Hepatocyte (in vitro differentiated cells): ENCODE results near the gene STX18. TPM values are rescaled to one million over a fixed set of nuclear protein-coding genes. Genes with fewer than 3 reads are reported as not detected.

Experiments used
- DNase-seq: peaks from one replicate; pipeline ENCODE4 v3.0.0-alpha.2; 2016; ENCODE audit warnings: low spot score
- H2AFZ ChIP-seq: fragments of 200-600 bp; sonication (generic); 2 replicates; pipeline ENCODE4 v1.6.0; 2016; ENCODE audit warnings: antibody characterized with exemption, mild to moderate bottlenecking
- H3K27ac ChIP-seq: fragments of 200-600 bp; sonication (generic); 2 replicates; pipeline ENCODE4 v1.5.1; 2016; ENCODE audit warnings: mild to moderate bottlenecking
- H3K27me3 ChIP-seq: fragments of 200-600 bp; sonication (generic); 2 replicates; pipeline ENCODE4 v1.6.1; 2016
- H3K36me3 ChIP-seq: fragments of 200-600 bp; sonication (generic); replicated peaks from 2 replicates; pipeline ENCODE4 v1.5.1; 2016; ENCODE audit warnings: low read depth; ENCODE audit not compliant: insufficient read depth
- H3K4me1 ChIP-seq: fragments of 200-600 bp; sonication (generic); 2 replicates; pipeline ENCODE4 v1.5.1; 2016; ENCODE audit warnings: mild to moderate bottlenecking, moderate library complexity; ENCODE audit not compliant: insufficient read depth
- H3K4me2 ChIP-seq: fragments of 200-600 bp; sonication (generic); 2 replicates; pipeline ENCODE4 v1.6.0; 2016
- H3K4me3 ChIP-seq: fragments of 200-600 bp; sonication (generic); 2 replicates; pipeline ENCODE4 v1.5.1; 2016; ENCODE audit warnings: mild to moderate bottlenecking
- H3K79me2 ChIP-seq: fragments of 200-600 bp; sonication (generic); 2 replicates; pipeline ENCODE4 v1.6.0; 2017; ENCODE audit warnings: mild to moderate bottlenecking
- H3K9me2 ChIP-seq: fragments of 200-600 bp; sonication (generic); replicated peaks from 2 replicates; pipeline ENCODE4 v1.6.0; 2017; ENCODE audit warnings: mild to moderate bottlenecking; ENCODE audit not compliant: insufficient read depth
- H3K9me3 ChIP-seq: fragments of 200-600 bp; sonication (generic); 2 replicates; pipeline ENCODE4 v1.5.1; 2016; ENCODE audit warnings: low read depth, mild to moderate bottlenecking
- H4K20me1 ChIP-seq: fragments of 200-600 bp; sonication (generic); 2 replicates; pipeline ENCODE4 v1.6.0; 2016; ENCODE audit warnings: mild to moderate bottlenecking; ENCODE audit not compliant: insufficient read depth, poor library complexity, severe bottlenecking
- CTCF ChIP-seq: fragments of 200-600 bp; sonication (generic); IDR thresholded peaks from 2 replicates; pipeline ENCODE4 v1.5.1; 2016; ENCODE audit warnings: antibody characterized with exemption, mild to moderate bottlenecking; ENCODE audit not compliant: poor library complexity
- EZH2 ChIP-seq: fragments of 200-600 bp; sonication (generic); IDR thresholded peaks from 2 replicates; pipeline ENCODE4 v1.6.1; 2016; ENCODE audit warnings: antibody characterized with exemption, mild to moderate bottlenecking, borderline replicate concordance
- EZH2phosphoT487 ChIP-seq: fragments of 200-600 bp; sonication (generic); IDR thresholded peaks from one replicate; pipeline ENCODE4 v1.6.1; 2018; ENCODE audit warnings: antibody characterized with exemption, mild to moderate bottlenecking, low read depth, moderate library complexity; ENCODE audit not compliant: unreplicated experiment, severe bottlenecking
- WGBS: methylation state at CpG from one replicate; pipeline ENCODE4 v1.1.6; 2016; ENCODE audit warnings: low lambda C conversion rate; ENCODE audit errors: missing lambda C conversion rate; 5-methylcytosine and 5-hydroxymethylcytosine counted together
- polyA plus RNA-seq: library from polyadenylated mRNA; unstranded; fragments of >200 nt; fragmentation: Nextera tagmentation; extraction: Ambion mirVana; gene quantifications from 2 replicates; pipeline ENCODE4 v1.2.1, GENCODE V29; 2016
- total RNA-seq: library from RNA; depleted of rRNA; stranded (reverse); fragments of >200 nt; gene quantifications from 2 replicates; pipeline ENCODE4 v1.2.3, GENCODE V29; 2014

Gene STX18
- total and polyA plus RNA-seq, 2 experiments from 2014 or later: 32.1 to 54.3 TPM

GRCh38 chr4:4374388-4375098 is 167.3 kb downstream of the STX18 start:
- no peaks in the 10 kb centered on the region for H3K9me3 ChIP-seq
- TF ChIP-seq EZH2 (no peak), EZH2phosphoT487 (no peak), CTCF (no peak)
- 81% methylated on average over 6 of the region's 6 CpGs for WGBS
- no peaks in the 10 kb centered on the region for H3K27me3 ChIP-seq
- no peak overlapping the region for H3K4me2 ChIP-seq
- H3K4me3 ChIP-seq: no peak overlapping the region
- H3K4me1 ChIP-seq: no peaks in the 10 kb centered on the region
- no peaks in the 10 kb centered on the region for H4K20me1 ChIP-seq
- no peak overlapping the region for H3K27ac ChIP-seq
- no peak for DNase-seq
- no peak overlapping the region for H2AFZ ChIP-seq
- no peaks in the 10 kb centered on the region for H3K79me2 ChIP-seq
- H3K9me2 ChIP-seq: no peaks in the 10 kb centered on the region
- no peaks in the 10 kb centered on the region for H3K36me3 ChIP-seq

Other genes with a start within 250 kb of the STX18 start
- 30.2 and 36.9 TPM in 2 replicates for gene NSG1, start 154.9 kb downstream of the STX18 start, total RNA-seq
- gene NSG1, start 154.9 kb downstream of the STX18 start, polyA plus RNA-seq: 70.1 and 77.5 TPM in 2 replicates